Activated T-helper 2 cell treated with anti-CD3 and anti-CD28 coated beads, Interferon-gamma antibody, Interleukin-2, Interleukin-4, amounts not matched to agents 10 μg/mL and 5 μg/mL and 100 μg/mL, durations not matched to agents 14 hours and 24 hours and 36 hours (primary cell): Measurements from ENCODE around the gene BRMS1. TPM values are rescaled to one million over a fixed set of nuclear protein-coding genes. Genes with fewer than 3 reads are reported as not detected.
A peak's percentile ranks its signal among the peaks of the same experiment; 100 is the strongest.
"Not testable (repeated sequence)": the region's sequence is repeated elsewhere in the genome, so short reads cannot be mapped to it uniquely, and the experiment has no call there.

ENCODE experiments used
- DNase-seq: peaks from one replicate; pipeline ENCODE4 v3.0.0; 2021; ENCODE audit warnings: low spot score
- H3K27ac Mint-ChIP-seq: one replicate; pipeline ENCODE4 v1.8.0; 2021; ENCODE audit warnings: mixed read lengths
- H3K27me3 Mint-ChIP-seq: one replicate; pipeline ENCODE4 v1.8.0; 2021; ENCODE audit warnings: low read depth, mixed read lengths
- H3K36me3 Mint-ChIP-seq: one replicate; pipeline ENCODE4 v1.8.0; 2021; ENCODE audit warnings: low read depth, mixed read lengths
- H3K4me1 Mint-ChIP-seq: one replicate; pipeline ENCODE4 v1.8.0; 2021; ENCODE audit warnings: low read depth, mixed read lengths
- H3K4me3 Mint-ChIP-seq: one replicate; pipeline ENCODE4 v1.8.0; 2021; ENCODE audit warnings: low read depth, mild to moderate bottlenecking, moderate library complexity, mixed read lengths
- H3K9me3 Mint-ChIP-seq: one replicate; pipeline ENCODE4 v1.8.0; 2021; ENCODE audit warnings: mixed read lengths
- intact Hi-C: fragments of 100-400 bp; cut with micrococcal nuclease; formaldehyde crosslinking; loops from one replicate; pipeline ENCODE4 v1.15.1; 2023
- total RNA-seq: library from RNA; stranded (reverse); gene quantifications from 2 replicates; pipeline ENCODE4 v1.2.3, GENCODE V29; 2022

The BRMS1 gene
- 45.1 and 46.0 TPM in 2 replicates for total RNA-seq

DNA sequence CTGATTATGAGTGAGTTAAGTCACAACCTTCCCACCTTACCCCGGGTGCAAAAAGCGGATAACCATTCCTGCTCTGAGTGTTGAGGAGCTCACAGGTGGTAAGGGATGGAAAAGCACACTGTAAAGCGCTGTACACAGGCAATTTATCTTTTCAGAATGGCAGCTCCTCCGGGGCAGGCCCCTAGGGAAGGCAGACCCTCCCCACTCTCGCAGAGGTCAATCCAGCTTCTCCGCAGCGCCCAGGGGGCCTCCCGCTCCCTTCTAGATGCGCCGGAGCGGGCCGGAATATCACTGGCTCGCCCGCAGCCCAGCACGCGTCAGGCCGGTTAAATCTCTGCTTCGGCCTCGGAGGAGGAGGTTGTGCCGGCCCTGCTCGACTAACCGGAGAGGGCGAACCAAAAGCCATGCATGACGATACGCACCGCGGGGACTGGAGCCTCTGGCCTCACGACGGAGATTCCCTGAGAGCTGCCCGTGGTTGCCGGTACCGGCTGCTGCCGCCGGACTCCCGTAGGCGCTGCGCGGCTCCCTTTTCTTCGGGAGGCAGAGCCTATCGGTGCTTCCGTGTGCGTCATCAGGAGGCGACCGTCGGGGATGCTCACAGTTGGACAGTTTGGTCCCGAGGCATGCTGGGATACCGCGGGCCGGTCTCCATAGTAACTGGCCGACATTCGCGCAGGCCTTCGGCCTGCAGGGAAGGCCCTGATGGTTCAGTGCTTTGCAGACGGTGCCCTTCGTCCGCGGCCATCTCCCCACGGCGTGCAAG, at the start of gene BRMS1:
BRMS1 (minus strand) TSS at position 555 of the 766 bp plus-strand sequence. CDS start 2,870 bp downstream, outside the sequence.
- Mint-ChIP-seq H3K9me3 (no peaks in the 10 kb centered on the region), H3K4me1 (peaks cover 32% of the 10 kb centered on the region), H3K27ac (peak within 1 kb of the TSS; percentile 91), H3K36me3 (peaks cover 29% of the 10 kb centered on the region), H3K4me3 (peak within 1 kb of the TSS; percentile 93), H3K27me3 (no peaks in the 10 kb centered on the region)
- intact Hi-C loops: loop anchor here (1.0 to 5.0 kb wide), 3 partner anchors 28 to 498 kb away; partner anchors contain the start of gene RCE1
- DNase-seq: peak; percentile 93

DNA sequence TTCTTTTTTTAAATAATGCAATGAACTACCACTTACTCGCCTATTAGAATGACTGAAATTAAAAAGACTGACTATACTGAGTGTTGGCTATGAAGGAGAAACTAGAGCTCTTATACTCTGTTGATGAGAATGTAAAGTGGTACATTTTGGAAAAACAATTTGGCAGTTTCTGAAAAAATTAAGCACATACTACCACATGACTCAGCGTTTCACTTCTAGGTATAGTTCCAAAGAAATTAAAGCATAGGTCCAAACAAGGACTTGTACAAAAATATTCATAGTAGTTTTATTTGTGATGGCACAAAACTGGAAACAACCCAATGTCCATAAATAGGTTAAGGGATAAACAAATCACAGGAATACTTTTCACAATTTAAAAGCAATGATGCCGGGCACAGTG, 49.0 kb upstream of the BRMS1 start:
- no peak overlapping the region for H3K27ac Mint-ChIP-seq
- H3K4me3 Mint-ChIP-seq: no peak overlapping the region
- no peaks in the 10 kb centered on the region for H3K9me3 Mint-ChIP-seq
- no peaks in the 10 kb centered on the region for H3K4me1 Mint-ChIP-seq
- intact Hi-C loops: no loop called here
- no peaks in the 10 kb centered on the region for H3K36me3 Mint-ChIP-seq
- no peak for DNase-seq
- peaks cover 4% of the 10 kb centered on the region for H3K27me3 Mint-ChIP-seq

DNA sequence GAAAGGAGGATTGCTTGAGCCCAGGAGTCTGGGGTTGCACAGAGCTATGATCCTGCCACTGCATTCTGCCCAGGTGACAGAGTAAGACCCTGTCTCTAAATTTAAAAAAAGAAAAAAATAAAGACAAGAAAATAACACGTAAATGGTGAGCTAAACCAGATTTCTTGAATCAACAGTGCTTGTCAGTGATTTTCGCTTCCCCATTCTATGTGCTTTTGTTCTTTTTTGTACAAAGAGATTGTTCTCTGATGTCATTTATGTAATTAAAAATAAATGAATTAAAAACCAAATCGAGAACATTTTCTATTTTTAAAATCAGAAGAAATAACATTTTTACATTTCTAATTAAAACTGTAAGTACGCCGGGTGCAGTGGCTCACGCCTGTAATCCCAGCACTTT, 46.4 kb upstream of the BRMS1 start:
- Mint-ChIP-seq H3K36me3 (no peaks in the 10 kb centered on the region), H3K27ac (no peak overlapping the region), H3K9me3 (no peaks in the 10 kb centered on the region), H3K4me1 (peaks cover 4% of the 10 kb centered on the region), H3K27me3 (peaks cover 2% of the 10 kb centered on the region), H3K4me3 (no peak overlapping the region)
- no peak for DNase-seq
- intact Hi-C loops: no loop called here

- DNase-seq: peak; percentile 66
- Mint-ChIP-seq H3K4me1 (peaks cover 8% of the 10 kb centered on the region), H3K9me3 (no peaks in the 10 kb centered on the region), H3K27me3 (peaks cover 6% of the 10 kb centered on the region), H3K4me3 (no peak overlapping the region), H3K36me3 (no peaks in the 10 kb centered on the region), H3K27ac (no peak overlapping the region)
- intact Hi-C loops: no loop called here
These were observed 44.0 kb upstream of the BRMS1 start for GRCh38 chr11:66388780-66389386.

- DNase-seq: peak; percentile 71
- H3K9me3 Mint-ChIP-seq: no peaks in the 10 kb centered on the region
- H3K27ac Mint-ChIP-seq: no peak overlapping the region
- H3K4me3 Mint-ChIP-seq: peak overlapping the region; percentile 53
- H3K27me3 Mint-ChIP-seq: peaks cover 7% of the 10 kb centered on the region
- intact Hi-C loops: loop anchor here (2.0 kb wide), 2 partner anchors 14 to 76 kb away; no protein-coding TSS in a partner anchor
- no peaks in the 10 kb centered on the region for H3K36me3 Mint-ChIP-seq
- H3K4me1 Mint-ChIP-seq: peaks cover 8% of the 10 kb centered on the region
These were observed 41.5 kb upstream of the BRMS1 start for GRCh38 chr11:66386171-66387069.

GRCh38 chr11:66384316-66384715, 39.4 kb upstream of the BRMS1 start:
- H3K27ac Mint-ChIP-seq, intact Hi-C loops, H3K4me1 Mint-ChIP-seq, H3K27me3 Mint-ChIP-seq, H3K4me3 Mint-ChIP-seq, H3K9me3 Mint-ChIP-seq, DNase-seq, H3K36me3 Mint-ChIP-seq: not testable (repeated sequence)

DNA sequence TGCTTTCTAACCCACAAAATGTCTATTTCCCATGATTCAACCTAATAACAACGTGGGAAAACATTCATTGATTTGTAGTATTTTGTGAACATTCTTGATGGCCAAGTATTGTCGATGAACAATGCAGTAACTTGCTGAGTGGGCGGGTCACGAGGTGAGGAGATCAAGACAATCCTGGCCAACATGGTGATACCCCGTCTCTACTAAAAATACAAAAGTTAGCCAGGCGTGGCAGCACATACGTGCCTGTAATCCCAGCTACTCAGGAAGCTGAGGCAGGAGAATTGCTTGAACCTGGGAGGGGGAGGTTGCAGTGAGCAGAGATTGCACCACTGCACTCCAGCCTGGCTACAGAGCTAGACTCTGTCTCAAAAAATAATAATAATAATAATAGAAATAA, 35.4 kb upstream of the BRMS1 start:
- H3K27ac Mint-ChIP-seq, H3K36me3 Mint-ChIP-seq, H3K4me3 Mint-ChIP-seq, H3K27me3 Mint-ChIP-seq, H3K4me1 Mint-ChIP-seq, DNase-seq, H3K9me3 Mint-ChIP-seq, intact Hi-C loops: not testable (repeated sequence)

DNA sequence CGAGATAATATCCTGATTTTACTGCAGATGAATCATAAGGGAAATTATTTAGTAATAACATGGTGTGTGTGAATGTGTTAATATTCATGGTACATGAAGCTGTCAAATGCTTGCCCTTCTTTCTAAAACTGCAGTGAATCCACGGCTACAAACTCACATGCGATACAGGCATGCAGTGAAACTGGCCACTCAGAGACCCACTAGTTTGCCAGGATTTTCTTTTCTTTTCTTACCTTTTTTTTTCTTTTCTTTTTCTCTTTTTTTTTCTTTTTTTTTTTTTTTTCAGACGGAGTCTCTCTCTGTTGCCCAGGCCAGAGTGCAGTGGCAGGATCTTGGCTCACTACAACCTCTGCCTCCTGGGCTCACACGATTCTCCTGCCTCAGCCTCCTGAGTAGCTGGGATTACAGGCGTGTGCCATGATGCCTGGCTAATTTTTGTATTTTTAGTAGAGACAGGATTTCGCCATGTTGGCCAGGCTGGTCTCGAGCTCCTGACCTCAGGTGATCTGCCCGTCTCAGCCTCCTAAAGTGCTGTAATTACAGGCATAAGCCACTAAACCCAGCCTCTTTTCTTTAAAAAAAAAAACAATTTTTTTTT, 28.9 kb upstream of the BRMS1 start:
- not testable (repeated sequence) for H3K4me3 Mint-ChIP-seq, H3K9me3 Mint-ChIP-seq, H3K27ac Mint-ChIP-seq, H3K36me3 Mint-ChIP-seq, H3K27me3 Mint-ChIP-seq, DNase-seq
- intact Hi-C loops: loop anchor here (2.0 kb wide), 1 partner anchor 13 kb away; no protein-coding TSS in a partner anchor
- H3K4me1 Mint-ChIP-seq: peaks cover 15% of the 10 kb centered on the region

DNA sequence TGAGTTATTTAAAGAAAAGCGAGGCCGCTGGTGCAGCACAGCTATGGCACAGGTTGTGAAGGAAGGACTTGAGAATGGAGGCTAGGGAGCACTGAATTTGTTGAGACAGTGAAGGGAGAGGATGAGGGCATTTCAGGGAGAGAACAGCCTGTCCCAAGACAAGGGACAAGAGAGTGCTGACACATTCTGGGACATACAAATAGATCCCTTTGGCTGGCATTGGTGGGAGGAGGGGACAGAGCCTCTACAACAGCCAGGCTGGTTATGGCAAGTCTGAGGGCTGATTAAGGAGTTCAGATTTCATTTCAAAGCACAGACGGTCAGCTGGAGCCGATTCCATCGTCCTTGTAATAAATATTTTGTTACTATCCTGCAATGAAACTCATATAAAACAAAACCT, 28.4 kb upstream of the BRMS1 start:
- intact Hi-C loops: loop anchor here (2.0 kb wide), 1 partner anchor 14 kb away; no protein-coding TSS in a partner anchor
- H3K27me3 Mint-ChIP-seq: peaks cover 4% of the 10 kb centered on the region
- no peak for DNase-seq
- peaks cover 6% of the 10 kb centered on the region for H3K36me3 Mint-ChIP-seq
- H3K4me3 Mint-ChIP-seq: no peak overlapping the region
- H3K27ac Mint-ChIP-seq: no peak overlapping the region
- H3K4me1 Mint-ChIP-seq: peaks cover 15% of the 10 kb centered on the region
- no peaks in the 10 kb centered on the region for H3K9me3 Mint-ChIP-seq

DNA sequence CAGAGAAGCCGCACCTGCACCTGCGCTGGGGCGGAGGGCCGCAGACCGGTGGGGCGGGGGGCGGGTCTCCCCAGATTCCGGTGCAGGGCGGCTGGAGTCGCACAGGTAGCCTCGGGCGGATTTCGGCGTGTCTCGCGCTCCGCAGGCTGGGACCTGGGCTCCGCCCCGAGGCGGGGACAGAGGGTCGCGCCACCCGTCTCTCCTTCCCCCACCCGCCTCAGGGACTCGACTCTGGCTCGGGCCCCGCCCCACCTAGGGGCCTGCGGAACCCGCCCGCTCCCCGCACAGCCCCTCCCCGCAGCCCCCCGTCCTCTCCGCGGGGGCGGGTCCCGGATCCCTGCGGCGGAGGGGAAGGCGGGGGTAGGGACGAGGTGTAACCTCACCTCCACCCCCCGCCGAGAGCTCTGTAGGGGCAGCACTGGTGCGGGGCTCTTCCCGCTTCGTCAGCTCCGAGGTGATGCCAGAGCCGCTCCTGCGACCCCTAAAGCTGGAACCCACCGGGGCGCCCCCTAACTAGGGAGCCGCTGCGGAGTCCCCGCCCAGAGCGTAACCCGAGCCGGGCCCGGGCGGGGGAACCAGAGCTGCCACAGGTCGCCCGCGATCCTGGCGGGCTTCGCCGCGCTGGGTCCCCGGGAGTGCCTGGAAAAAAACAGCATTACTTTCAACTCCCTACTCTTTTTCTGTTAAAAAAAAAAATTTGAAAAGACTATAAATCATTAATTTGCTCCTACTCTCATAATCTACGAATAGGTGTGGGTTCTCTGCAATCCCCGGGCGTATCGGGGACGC, 26.9 kb upstream of the BRMS1 start, which contains the start of gene SLC29A2:
SLC29A2 (minus strand) TSS at position 134 of the 789 bp plus-strand sequence. CDS start 169 bp downstream, outside the sequence.
- peak; percentile 76 for DNase-seq
- H3K4me1 Mint-ChIP-seq: peaks cover 15% of the 10 kb centered on the region
- intact Hi-C loops: loop anchor here (1.0 to 2.0 kb wide), 2 partner anchors 15 to 27 kb away; partner anchors contain the start of gene BRMS1
- peak within 1 kb of the TSS; percentile 87 for H3K27ac Mint-ChIP-seq
- H3K9me3 Mint-ChIP-seq: no peaks in the 10 kb centered on the region
- H3K36me3 Mint-ChIP-seq: peaks cover 12% of the 10 kb centered on the region
- peak within 1 kb of the TSS; percentile 88 for H3K4me3 Mint-ChIP-seq
- H3K27me3 Mint-ChIP-seq: no peaks in the 10 kb centered on the region

- Mint-ChIP-seq H3K9me3 (no peaks in the 10 kb centered on the region), H3K27ac (no peak overlapping the region), H3K36me3 (peaks cover 15% of the 10 kb centered on the region), H3K27me3 (no peaks in the 10 kb centered on the region), H3K4me3 (peak overlapping the region; percentile 88), H3K4me1 (peaks cover 15% of the 10 kb centered on the region)
- intact Hi-C loops: no loop called here
- no peak for DNase-seq
These were observed 24.4 kb upstream of the BRMS1 start for GRCh38 chr11:66369073-66369894.
